SK-N-SH (cell line): ENCODE results near the gene TSPAN7.

ENCODE experiments used
- EP300 ChIP-seq, 2 experiments: IDR thresholded peaks; 2 replicates each; pipeline versions ENCODE4 v1.4.0 to v1.6.1; 2012; ENCODE audit warnings: borderline replicate concordance in 1 of 2, low read depth in 1 of 2, low read length in 1 of 2
- JUND ChIP-seq: IDR thresholded peaks from 2 replicates; pipeline ENCODE4 v1.4.0; 2012
- MXI1 ChIP-seq: IDR thresholded peaks from 2 replicates; pipeline ENCODE4 v1.6.1; 2012; ENCODE audit warnings: mild to moderate bottlenecking, low read depth, low read length, improper control_type of control experiment
- POLR2AphosphoS5 ChIP-seq: IDR thresholded peaks from 2 replicates; pipeline ENCODE4 v1.6.1; 2012; ENCODE audit warnings: low read depth, low read length
- RAD21 ChIP-seq: IDR thresholded peaks from 2 replicates; pipeline ENCODE4 v1.6.1; 2012; ENCODE audit warnings: mild to moderate bottlenecking, low read length
- SIN3A ChIP-seq: IDR thresholded peaks from 2 replicates; pipeline ENCODE4 v1.6.1; 2012; ENCODE audit warnings: low read depth, mild to moderate bottlenecking, low read length, moderate library complexity, borderline replicate concordance
- TF ChIP-seq, protein P1 (sequence below): fragments of 200-600 bp; sonication (generic); IDR thresholded peaks from 2 replicates; pipeline ENCODE4 v1.6.1; 2017; ENCODE audit warnings: antibody characterized with exemption, mild to moderate bottlenecking, moderate library complexity

DNA sequence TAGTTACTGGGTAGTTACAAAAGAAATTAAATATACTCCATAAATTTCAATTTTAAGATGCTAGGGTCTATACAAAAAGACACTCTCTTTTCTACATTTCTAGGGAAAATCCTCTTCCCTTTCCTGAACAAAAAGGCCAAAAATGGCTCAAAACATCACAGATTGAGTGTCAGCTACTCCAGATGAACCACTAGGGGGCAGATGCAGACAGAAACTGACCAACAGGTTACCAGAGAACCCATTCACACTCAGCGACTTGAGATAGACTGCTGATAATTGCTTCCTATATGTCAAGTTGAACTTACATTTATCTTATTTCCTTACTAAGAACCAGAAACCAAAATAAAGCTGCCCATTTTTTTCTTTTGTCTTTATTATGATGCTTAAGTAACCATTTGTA, 156.5 kb downstream of the TSPAN7 start:
- no peak for TF ChIP-seq MXI1
- no peak for TF ChIP-seq JUND
- TF ChIP-seq, protein P1, sequence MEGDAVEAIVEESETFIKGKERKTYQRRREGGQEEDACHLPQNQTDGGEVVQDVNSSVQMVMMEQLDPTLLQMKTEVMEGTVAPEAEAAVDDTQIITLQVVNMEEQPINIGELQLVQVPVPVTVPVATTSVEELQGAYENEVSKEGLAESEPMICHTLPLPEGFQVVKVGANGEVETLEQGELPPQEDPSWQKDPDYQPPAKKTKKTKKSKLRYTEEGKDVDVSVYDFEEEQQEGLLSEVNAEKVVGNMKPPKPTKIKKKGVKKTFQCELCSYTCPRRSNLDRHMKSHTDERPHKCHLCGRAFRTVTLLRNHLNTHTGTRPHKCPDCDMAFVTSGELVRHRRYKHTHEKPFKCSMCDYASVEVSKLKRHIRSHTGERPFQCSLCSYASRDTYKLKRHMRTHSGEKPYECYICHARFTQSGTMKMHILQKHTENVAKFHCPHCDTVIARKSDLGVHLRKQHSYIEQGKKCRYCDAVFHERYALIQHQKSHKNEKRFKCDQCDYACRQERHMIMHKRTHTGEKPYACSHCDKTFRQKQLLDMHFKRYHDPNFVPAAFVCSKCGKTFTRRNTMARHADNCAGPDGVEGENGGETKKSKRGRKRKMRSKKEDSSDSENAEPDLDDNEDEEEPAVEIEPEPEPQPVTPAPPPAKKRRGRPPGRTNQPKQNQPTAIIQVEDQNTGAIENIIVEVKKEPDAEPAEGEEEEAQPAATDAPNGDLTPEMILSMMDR = peak; percentile 63
- no peak for TF ChIP-seq SIN3A
- TF ChIP-seq POLR2AphosphoS5 = no peak
- TF ChIP-seq RAD21 = peak; percentile 44
- no peak for TF ChIP-seq EP300 (IDR thresholded peaks at IDR 0.05; ENCODE audit: borderline replicate concordance in 1 of 2, low read depth in 1 of 2, low read length in 1 of 2)
